H1 (cell line): Measurements from ENCODE around the gene STOML1.

ENCODE experiments used
- CHD1 ChIP-seq: IDR thresholded peaks from 2 replicates; pipeline ENCODE4 v1.6.1; 2012; ENCODE audit warnings: low read depth, low read length, improper control_type of control experiment
- CREB1 ChIP-seq: IDR thresholded peaks from 2 replicates; pipeline ENCODE4 v1.6.1; 2012; ENCODE audit warnings: inconsistent platforms
- EP300 ChIP-seq, 2 experiments: IDR thresholded peaks; 1 replicate in 1 of 2; 2 replicates in 1 of 2; pipeline ENCODE4 v1.6.1; 2011 to 2012; ENCODE audit warnings: low read depth in 2 of 2, low read length in 2 of 2, mild to moderate bottlenecking in 2 of 2, borderline replicate concordance in 1 of 2, inconsistent platforms in 1 of 2, moderate library complexity in 1 of 2
- POLR2A ChIP-seq, 2 experiments: IDR thresholded peaks; 1 replicate in 1 of 2; 2 replicates in 1 of 2; pipeline ENCODE4 v1.6.1; 2011; ENCODE audit warnings: low read depth in 2 of 2, low read length in 2 of 2, mild to moderate bottlenecking in 2 of 2; ENCODE audit errors: control extremely low read depth in 1 of 2
- POLR2AphosphoS5 ChIP-seq: IDR thresholded peaks from 2 replicates; pipeline ENCODE4 v1.6.1; 2011; ENCODE audit warnings: low read depth, low read length
- SAP30 ChIP-seq: fragments of 300-600 bp; sonication (generic); IDR thresholded peaks from 2 replicates; pipeline ENCODE4 v1.7.1; 2012; ENCODE audit warnings: low read length, moderate library complexity, mild to moderate bottlenecking, inconsistent platforms; ENCODE audit not compliant: insufficient read depth, insufficient replicate concordance
- SIX5 ChIP-seq: IDR thresholded peaks from 2 replicates; pipeline ENCODE4 v1.6.1; 2011; ENCODE audit warnings: mild to moderate bottlenecking, low read depth, low read length
- SP2 ChIP-seq: IDR thresholded peaks from 2 replicates; pipeline ENCODE4 v1.6.1; 2012; ENCODE audit warnings: mild to moderate bottlenecking, low read length, inconsistent platforms
- SRF ChIP-seq: IDR thresholded peaks from 2 replicates; pipeline ENCODE4 v1.6.1; 2011; ENCODE audit warnings: mild to moderate bottlenecking, low read depth, low read length, moderate library complexity
- SUZ12 ChIP-seq: fragments of 200-600 bp; sonication (generic); IDR thresholded peaks from 2 replicates; pipeline ENCODE4 v1.6.1; 2012; ENCODE audit warnings: mild to moderate bottlenecking, inconsistent platforms, low read length, moderate library complexity, mixed read lengths
- TAF1 ChIP-seq: IDR thresholded peaks from 2 replicates; pipeline ENCODE4 v1.6.1; 2011; ENCODE audit warnings: mild to moderate bottlenecking, low read depth, low read length
- YY1 ChIP-seq: IDR thresholded peaks from 2 replicates; pipeline ENCODE4 v1.6.1; 2011; ENCODE audit warnings: low read depth, mild to moderate bottlenecking, low read length
- TF ChIP-seq, protein P1 (sequence below): IDR thresholded peaks from 2 replicates; pipeline ENCODE4 v1.6.1; 2011; ENCODE audit warnings: low read length, improper control_type of control experiment
- TF ChIP-seq, protein P2 (sequence below), 3 experiments: IDR thresholded peaks; 1 replicate in 2 of 3; 2 replicates in 1 of 3; pipeline versions ENCODE4 v1.5.1 to v1.6.1; 2011; ENCODE audit warnings: low read length in 3 of 3, mild to moderate bottlenecking in 3 of 3, inconsistent platforms in 2 of 3, low read depth in 1 of 3, moderate library complexity in 1 of 3; ENCODE audit not compliant: insufficient read depth in 1 of 3; ENCODE audit errors: control extremely low read depth in 1 of 3

DNA sequence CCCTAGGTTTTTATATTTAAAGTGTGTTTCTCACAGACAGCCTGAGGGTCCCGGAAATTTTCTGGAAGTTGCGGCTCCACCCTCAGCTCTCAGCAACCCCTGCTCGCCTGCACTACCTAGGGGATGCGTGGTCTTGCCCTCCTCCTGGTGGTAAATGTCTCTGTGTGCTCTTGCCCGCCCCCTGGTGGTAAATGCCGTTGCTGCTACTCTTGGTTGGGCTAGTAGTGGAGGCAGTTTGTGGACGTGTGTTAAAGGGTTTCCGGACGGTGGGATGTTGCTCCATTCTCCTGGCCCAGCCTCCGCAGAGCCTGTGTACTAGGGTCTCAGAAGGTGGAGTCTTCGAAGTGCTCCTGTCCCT, 27.4 kb downstream of the STOML1 start:
- TF ChIP-seq SUZ12 (no peak), SRF (no peak), POLR2AphosphoS5 (no peak), POLR2A (IDR thresholded peaks at IDR 0.05; ENCODE audit: control extremely low read depth in 1 of 2, low read depth in 2 of 2, low read length in 2 of 2) (no peak), SAP30 (no peak), EP300 (IDR thresholded peaks at IDR 0.05; ENCODE audit: borderline replicate concordance in 1 of 2, low read depth in 2 of 2, low read length in 2 of 2) (no peak), TAF1 (no peak), SP2 (no peak), YY1 (no peak), CREB1 (peak; percentile 68), CHD1 (no peak), SIX5 (no peak)
- TF ChIP-seq, protein P1, sequence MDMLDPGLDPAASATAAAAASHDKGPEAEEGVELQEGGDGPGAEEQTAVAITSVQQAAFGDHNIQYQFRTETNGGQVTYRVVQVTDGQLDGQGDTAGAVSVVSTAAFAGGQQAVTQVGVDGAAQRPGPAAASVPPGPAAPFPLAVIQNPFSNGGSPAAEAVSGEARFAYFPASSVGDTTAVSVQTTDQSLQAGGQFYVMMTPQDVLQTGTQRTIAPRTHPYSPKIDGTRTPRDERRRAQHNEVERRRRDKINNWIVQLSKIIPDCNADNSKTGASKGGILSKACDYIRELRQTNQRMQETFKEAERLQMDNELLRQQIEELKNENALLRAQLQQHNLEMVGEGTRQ, result no peak
- TF ChIP-seq, protein P2, sequence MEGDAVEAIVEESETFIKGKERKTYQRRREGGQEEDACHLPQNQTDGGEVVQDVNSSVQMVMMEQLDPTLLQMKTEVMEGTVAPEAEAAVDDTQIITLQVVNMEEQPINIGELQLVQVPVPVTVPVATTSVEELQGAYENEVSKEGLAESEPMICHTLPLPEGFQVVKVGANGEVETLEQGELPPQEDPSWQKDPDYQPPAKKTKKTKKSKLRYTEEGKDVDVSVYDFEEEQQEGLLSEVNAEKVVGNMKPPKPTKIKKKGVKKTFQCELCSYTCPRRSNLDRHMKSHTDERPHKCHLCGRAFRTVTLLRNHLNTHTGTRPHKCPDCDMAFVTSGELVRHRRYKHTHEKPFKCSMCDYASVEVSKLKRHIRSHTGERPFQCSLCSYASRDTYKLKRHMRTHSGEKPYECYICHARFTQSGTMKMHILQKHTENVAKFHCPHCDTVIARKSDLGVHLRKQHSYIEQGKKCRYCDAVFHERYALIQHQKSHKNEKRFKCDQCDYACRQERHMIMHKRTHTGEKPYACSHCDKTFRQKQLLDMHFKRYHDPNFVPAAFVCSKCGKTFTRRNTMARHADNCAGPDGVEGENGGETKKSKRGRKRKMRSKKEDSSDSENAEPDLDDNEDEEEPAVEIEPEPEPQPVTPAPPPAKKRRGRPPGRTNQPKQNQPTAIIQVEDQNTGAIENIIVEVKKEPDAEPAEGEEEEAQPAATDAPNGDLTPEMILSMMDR (IDR thresholded peaks at IDR 0.05; ENCODE audit: control extremely low read depth in 1 of 3, insufficient read depth in 1 of 3, low read depth in 1 of 3, low read length in 3 of 3), result peak; percentile 99 to 100 (median 99)
